HepG2 (cell line): ENCODE results near the gene ATP8B1. TPM values are rescaled to one million over a fixed set of nuclear protein-coding genes. Genes with fewer than 3 reads are reported as not detected.

Experiments
- GATAD2A ChIP-seq: IDR thresholded peaks from 2 replicates; pipeline ENCODE4 v1.6.1; 2016
- GZF1 ChIP-seq: sonication (generic); formaldehyde crosslinking; IDR thresholded peaks from 2 replicates; pipeline ENCODE4 v1.5.1; 2020; ENCODE audit warnings: mild to moderate bottlenecking, missing genetic modification reagents
- HES4 ChIP-seq: sonication (generic); formaldehyde crosslinking; IDR thresholded peaks from 2 replicates; pipeline ENCODE4 v1.9.0; 2021; ENCODE audit warnings: mild to moderate bottlenecking, missing genetic modification reagents, borderline replicate concordance
- HMG20A ChIP-seq: IDR thresholded peaks from 2 replicates; pipeline ENCODE4 v1.6.1; 2016; ENCODE audit warnings: borderline replicate concordance
- HNF4G ChIP-seq, 2 experiments: sonication (generic) in 1 of 2; formaldehyde crosslinking in 1 of 2; IDR thresholded peaks; 2 replicates each; pipeline versions ENCODE4 v1.4.0 to v1.6.1; 2011 to 2020; ENCODE audit warnings: borderline replicate concordance in 2 of 2, low read depth in 2 of 2, mild to moderate bottlenecking in 2 of 2, low read length in 1 of 2, missing genetic modification reagents in 1 of 2, moderate library complexity in 1 of 2
- IKZF5 ChIP-seq: IDR thresholded peaks from 2 replicates; pipeline ENCODE4 v1.6.1; 2018; ENCODE audit warnings: missing genetic modification reagents, mild to moderate bottlenecking, missing compliant biosample characterization
- KDM6A ChIP-seq: IDR thresholded peaks from 2 replicates; pipeline ENCODE4 v1.6.1; 2016; ENCODE audit warnings: low read depth
- MAFG ChIP-seq: sonication (generic); formaldehyde crosslinking; IDR thresholded peaks from 2 replicates; pipeline ENCODE4 v1.5.1; 2020; ENCODE audit warnings: mild to moderate bottlenecking, missing genetic modification reagents
- MBNL3 ChIP-seq: fragments of 250-450 bp; sonication (Bioruptor Pico); conservative IDR thresholded peaks from 2 replicates; pipeline ENCODE4 v1.8.0; 2022; ENCODE audit warnings: mild to moderate bottlenecking, inconsistent platforms
- MLLT10 ChIP-seq: sonication (generic); formaldehyde crosslinking; IDR thresholded peaks from 2 replicates; pipeline ENCODE4 v1.4.0; 2020; ENCODE audit warnings: missing genetic modification reagents
- MYPOP ChIP-seq: sonication (generic); formaldehyde crosslinking; IDR thresholded peaks from 2 replicates; pipeline ENCODE4 v1.8.1; 2023; ENCODE audit warnings: mild to moderate bottlenecking, moderate library complexity, missing genetic modification reagents
- NR2F1 ChIP-seq, 2 experiments: fragments of 450-650 bp in 1 of 2; formaldehyde crosslinking in 1 of 2; IDR thresholded peaks; 2 replicates each; pipeline versions ENCODE4 v1.5.0 to v1.6.1; 2016 to 2020; ENCODE audit warnings: mild to moderate bottlenecking in 1 of 2, missing compliant biosample characterization in 1 of 2, missing genetic modification reagents in 1 of 2, moderate library complexity in 1 of 2
- NR2F6 ChIP-seq, 2 experiments: IDR thresholded peaks; 2 replicates each; pipeline ENCODE4 v1.6.1; 2016; ENCODE audit warnings: antibody characterized with exemption in 1 of 2, mild to moderate bottlenecking in 1 of 2
- ONECUT2 ChIP-seq: sonication (generic); formaldehyde crosslinking; IDR thresholded peaks from 2 replicates; pipeline ENCODE4 v1.4.0; 2020; ENCODE audit warnings: missing genetic modification reagents
- REXO4 ChIP-seq: sonication (generic); formaldehyde crosslinking; IDR thresholded peaks from 2 replicates; pipeline ENCODE4 v1.8.0; 2022; ENCODE audit warnings: missing genetic modification reagents, mild to moderate bottlenecking, borderline replicate concordance
- TCF12 ChIP-seq, 2 experiments: fragments of 450-650 bp in 1 of 2; sonication (generic) in 1 of 2; formaldehyde crosslinking in 1 of 2; IDR thresholded peaks; 2 replicates each; pipeline versions ENCODE4 v1.6.1 to v1.8.0; 2017 to 2022; ENCODE audit warnings: antibody characterized with exemption in 1 of 2, mild to moderate bottlenecking in 1 of 2, missing genetic modification reagents in 1 of 2, moderate library complexity in 1 of 2
- ZBTB21 ChIP-seq: sonication (generic); formaldehyde crosslinking; IDR thresholded peaks from 2 replicates; pipeline ENCODE4 v1.4.0; 2020; ENCODE audit warnings: missing genetic modification reagents
- ZBTB38 ChIP-seq: sonication (generic); formaldehyde crosslinking; IDR thresholded peaks from 2 replicates; pipeline ENCODE4 v1.5.1; 2020; ENCODE audit warnings: mild to moderate bottlenecking, missing genetic modification reagents
- ZC3H13 ChIP-seq: sonication (generic); formaldehyde crosslinking; IDR thresholded peaks from 2 replicates; pipeline ENCODE4 v1.8.1; 2023; ENCODE audit warnings: mild to moderate bottlenecking, missing genetic modification reagents, moderate library complexity
- ZNF101 ChIP-seq: sonication (generic); formaldehyde crosslinking; IDR thresholded peaks from 2 replicates; pipeline ENCODE4 v1.4.0; 2020; ENCODE audit warnings: mild to moderate bottlenecking, low read depth, missing genetic modification reagents, borderline replicate concordance
- ZNF136 ChIP-seq: sonication (generic); formaldehyde crosslinking; IDR thresholded peaks from 2 replicates; pipeline ENCODE4 v1.8.1; 2022; ENCODE audit warnings: low read depth, mild to moderate bottlenecking, moderate library complexity, missing genetic modification reagents
- ZNF460 ChIP-seq: sonication (generic); formaldehyde crosslinking; IDR thresholded peaks from 2 replicates; pipeline ENCODE4 v1.5.1; 2020; ENCODE audit warnings: missing genetic modification reagents, mild to moderate bottlenecking, borderline replicate concordance
- ZNF513 ChIP-seq: sonication (generic); formaldehyde crosslinking; conservative IDR thresholded peaks from 2 replicates; pipeline ENCODE4 v1.5.0; 2020; ENCODE audit warnings: missing genetic modification reagents
- ZNF576 ChIP-seq: sonication (generic); formaldehyde crosslinking; IDR thresholded peaks from 2 replicates; pipeline ENCODE4 v1.4.0; 2020; ENCODE audit warnings: mild to moderate bottlenecking, missing genetic modification reagents
- ZNF619 ChIP-seq: sonication (generic); formaldehyde crosslinking; IDR thresholded peaks from 2 replicates; pipeline ENCODE4 v1.4.0; 2020; ENCODE audit warnings: mild to moderate bottlenecking, missing genetic modification reagents
- polyA plus RNA-seq, 8 experiments: library from polyadenylated mRNA; depleted of rRNA in 3 of 8; stranded (reverse) in 7 of 8; unstranded in 1 of 8; fragments of >200 nt; fragmentation: Illumina TruSeq in 4 of 8; extraction: Trizol in 4 of 8; gene quantifications; 2 replicates each; pipeline versions ENCODE4 v1.2.1 to v1.2.3, GENCODE V29; 2011 to 2016; ENCODE audit warnings: low read depth in 4 of 8, missing spikeins in 1 of 8, mixed read lengths in 1 of 8; ENCODE audit not compliant: insufficient read depth in 1 of 8
- total RNA-seq, 5 experiments: library from RNA; depleted of rRNA; stranded (reverse); fragments of >200 nt; fragmentation: Illumina TruSeq; extraction: Trizol; gene quantifications; 2 replicates each; pipeline ENCODE4 v1.2.3, GENCODE V29; 2016; ENCODE audit warnings: low read depth in 1 of 5
- TF ChIP-seq, protein P1 (sequence below): sonication (generic); formaldehyde crosslinking; IDR thresholded peaks from 2 replicates; pipeline ENCODE4 v1.5.1; 2020; ENCODE audit warnings: missing genetic modification reagents, mild to moderate bottlenecking, borderline replicate concordance

Gene ATP8B1
- total and polyA plus RNA-seq, 2 of the 13 experiments (the other 11 are each of a cell fraction or from before 2014, with no cell fraction given): 2.8 to 4.0 TPM

DNA sequence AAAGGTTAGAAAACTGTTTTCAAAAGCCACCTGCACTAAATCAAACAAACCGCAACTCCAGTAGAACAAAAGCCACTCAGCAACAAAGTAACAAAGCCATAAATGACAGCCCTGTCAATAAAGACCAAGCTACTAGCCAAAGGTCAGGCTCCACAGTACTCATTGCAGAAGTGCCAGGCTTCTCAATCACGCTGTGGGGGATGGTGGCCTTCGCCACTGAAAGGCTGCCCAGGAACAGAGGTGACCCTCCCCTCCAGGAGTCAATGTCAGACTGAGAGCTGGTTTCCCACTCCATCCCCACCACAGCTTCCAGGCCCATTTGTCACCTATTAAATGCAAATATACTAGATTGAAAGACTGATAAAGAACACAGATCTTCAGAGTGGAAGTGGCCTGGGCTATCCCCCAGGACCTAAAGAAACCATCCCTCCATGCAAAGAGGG lies 5.9 kb downstream of the ATP8B1 start (continued):
- TF ChIP-seq GATAD2A (CRISPR knock-in tag): peak; percentile 96
- TF ChIP-seq ZC3H13 (CRISPR knock-in tag): no peak
- peak; percentile 97 for TF ChIP-seq HNF4G (IDR thresholded peaks at IDR 0.05; ENCODE audit: borderline replicate concordance, low read depth, low read length)
- TF ChIP-seq HNF4G (CRISPR knock-in tag; IDR thresholded peaks at IDR 0.05; ENCODE audit: borderline replicate concordance, low read depth): peak; percentile 72; the same call in 1 of the 2 replicates
- no peak for TF ChIP-seq ZNF619
- no peak for TF ChIP-seq ZBTB21
- TF ChIP-seq MAFG (CRISPR knock-in tag): no peak
- TF ChIP-seq ZNF576 (CRISPR knock-in tag): no peak
- TF ChIP-seq ZNF460 (CRISPR knock-in tag): no peak
- TF ChIP-seq IKZF5 (CRISPR knock-in tag): peak; percentile 80
- peak; percentile 96 for TF ChIP-seq NR2F6 (IDR thresholded peaks at IDR 0.05)
- peak; percentile 97 for TF ChIP-seq NR2F6 (CRISPR knock-in tag; IDR thresholded peaks at IDR 0.05)
- no peak for TF ChIP-seq HES4 (CRISPR knock-in tag)
- peak; percentile 90 to 94 for TF ChIP-seq NR2F1 (CRISPR knock-in tag; IDR thresholded peaks at IDR 0.05)
- TF ChIP-seq ZBTB38 (CRISPR knock-in tag): no peak
- no peak for TF ChIP-seq GZF1 (CRISPR knock-in tag)
- TF ChIP-seq, protein P1, sequence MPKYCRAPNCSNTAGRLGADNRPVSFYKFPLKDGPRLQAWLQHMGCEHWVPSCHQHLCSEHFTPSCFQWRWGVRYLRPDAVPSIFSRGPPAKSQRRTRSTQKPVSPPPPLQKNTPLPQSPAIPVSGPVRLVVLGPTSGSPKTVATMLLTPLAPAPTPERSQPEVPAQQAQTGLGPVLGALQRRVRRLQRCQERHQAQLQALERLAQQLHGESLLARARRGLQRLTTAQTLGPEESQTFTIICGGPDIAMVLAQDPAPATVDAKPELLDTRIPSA (CRISPR knock-in tag): no peak
- no peak for TF ChIP-seq ZNF513 (CRISPR knock-in tag)
- peak; percentile 69; the same call in 1 of the 2 replicates for TF ChIP-seq MYPOP (CRISPR knock-in tag)
- no peak for TF ChIP-seq REXO4 (CRISPR knock-in tag)
- TF ChIP-seq ZNF101 (CRISPR knock-in tag): no peak
- peak; percentile 94 for TF ChIP-seq KDM6A
- TF ChIP-seq MBNL3 (CRISPR knock-in tag): no peak
- peak; percentile 75 for TF ChIP-seq ONECUT2 (CRISPR knock-in tag)
- TF ChIP-seq MLLT10 (CRISPR knock-in tag): no peak
- peak; percentile 90 for TF ChIP-seq HMG20A (CRISPR knock-in tag)
- no peak for TF ChIP-seq ZNF136 (CRISPR knock-in tag)
- no peak for TF ChIP-seq TCF12 (IDR thresholded peaks at IDR 0.05)
- no peak; the same call in 1 of the 2 replicates for TF ChIP-seq TCF12 (CRISPR knock-in tag; IDR thresholded peaks at IDR 0.05)
